8988T (cell line): ENCODE measurements around the gene ELP6.

Experiments
- DNase-seq: peaks from one replicate; pipeline ENCODE4 v3.0.0; 2011

Gene ELP6, protein sequence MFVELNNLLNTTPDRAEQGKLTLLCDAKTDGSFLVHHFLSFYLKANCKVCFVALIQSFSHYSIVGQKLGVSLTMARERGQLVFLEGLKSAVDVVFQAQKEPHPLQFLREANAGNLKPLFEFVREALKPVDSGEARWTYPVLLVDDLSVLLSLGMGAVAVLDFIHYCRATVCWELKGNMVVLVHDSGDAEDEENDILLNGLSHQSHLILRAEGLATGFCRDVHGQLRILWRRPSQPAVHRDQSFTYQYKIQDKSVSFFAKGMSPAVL

DNA sequence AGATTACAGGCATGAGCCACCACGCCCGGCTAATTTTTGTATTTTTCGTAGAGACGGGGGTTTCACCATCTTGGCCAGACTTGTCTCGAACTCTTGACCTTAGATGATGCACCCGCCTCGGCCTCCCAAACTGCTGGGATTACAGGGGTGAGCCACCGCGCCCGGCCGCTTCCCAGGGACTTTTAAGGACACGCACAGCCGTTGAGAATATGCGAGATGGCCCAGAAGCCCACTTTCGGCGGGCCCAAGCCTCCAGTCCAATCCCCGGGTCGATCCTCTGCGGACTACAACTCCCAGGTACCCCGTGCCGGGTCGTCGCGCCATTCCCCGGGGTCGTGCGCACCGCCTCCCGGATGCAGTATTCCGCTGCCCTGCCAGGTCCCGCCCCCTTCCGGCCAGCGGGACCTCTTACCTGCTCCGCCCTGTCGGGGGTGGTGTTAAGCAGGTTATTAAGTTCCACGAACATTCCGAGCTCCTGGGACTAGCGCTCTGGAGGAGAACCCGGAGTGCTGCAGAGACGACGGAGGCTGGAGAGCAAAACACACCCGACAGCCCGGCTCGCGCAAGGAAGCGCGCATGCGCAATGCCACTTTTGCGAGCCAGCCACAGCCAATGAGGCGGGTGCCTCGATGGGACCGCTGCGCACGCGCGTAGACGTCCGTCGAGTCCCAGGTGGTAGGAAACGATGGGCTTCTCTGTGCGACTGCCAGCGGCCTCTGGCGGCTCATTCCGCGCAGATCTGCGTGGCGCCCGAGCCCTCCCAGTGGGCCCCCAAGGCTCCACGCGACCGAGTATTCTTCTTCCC is at the start of gene ELP6:
ELP6 (minus strand) TSS at position 588 of the 805 bp plus-strand sequence; CDS start at position 466, 122 bp downstream.
- peak; percentile 84 for DNase-seq

DNA sequence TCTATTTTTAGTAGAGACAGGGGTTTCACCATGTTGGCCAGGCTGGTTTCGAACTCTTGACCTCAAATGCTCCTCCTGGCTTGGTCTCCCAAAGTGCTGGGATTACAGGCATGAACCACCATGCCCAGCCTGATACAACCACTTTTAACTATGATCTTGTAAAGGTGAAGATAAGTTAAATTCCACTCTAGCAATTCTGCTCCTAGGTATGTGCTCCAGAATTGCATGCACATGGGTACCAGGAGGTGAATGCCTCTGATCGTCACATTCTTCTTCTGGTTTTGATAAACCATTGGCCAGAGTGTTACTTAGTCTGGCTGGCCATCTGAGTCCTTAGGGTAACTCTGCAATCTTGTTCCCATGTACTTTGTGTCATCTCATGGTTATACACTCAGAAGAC is 42.8 kb upstream of the ELP6 start:
- DNase-seq = no peak

DNA sequence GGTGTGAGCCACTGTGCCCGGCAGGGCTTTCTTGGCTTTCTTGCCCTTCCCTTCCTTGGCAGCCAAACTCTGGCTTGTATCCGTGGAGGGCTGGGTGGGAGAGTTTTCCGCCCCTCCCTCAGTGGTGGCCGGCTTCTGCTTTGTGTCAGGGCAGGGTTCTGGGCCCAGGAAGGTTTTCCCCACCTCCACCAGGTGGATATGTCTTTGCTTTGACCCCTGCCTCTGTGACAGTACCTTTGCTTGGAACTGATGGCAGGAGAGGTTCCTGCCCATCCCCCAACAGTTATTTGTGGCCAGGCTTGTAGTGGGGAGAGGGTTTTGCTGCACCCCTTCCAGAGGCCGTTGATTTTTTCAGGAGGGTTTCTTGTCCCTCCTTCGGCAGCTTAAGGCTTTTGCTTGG is 40.8 kb upstream of the ELP6 start:
- DNase-seq = no peak

DNA sequence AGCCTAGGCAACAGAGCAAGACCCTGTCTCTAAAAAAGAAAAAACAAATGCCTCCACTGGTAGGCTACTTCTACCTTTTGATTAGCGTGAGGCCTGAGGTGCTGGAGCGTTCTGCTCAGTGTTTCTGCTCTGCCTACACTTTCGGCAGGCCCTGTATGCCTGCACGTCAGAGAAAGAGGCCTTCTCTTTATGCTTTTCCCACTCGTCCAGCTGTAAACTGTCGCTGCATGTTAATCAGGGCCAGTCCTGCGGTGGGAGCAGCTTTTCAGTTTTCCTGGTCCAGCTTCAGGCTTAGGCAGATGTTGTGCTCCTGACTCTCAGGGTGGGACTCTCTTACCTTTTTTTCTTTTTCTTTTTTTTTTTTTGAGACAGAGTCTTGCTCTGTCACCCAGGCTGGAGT is 39.9 kb upstream of the ELP6 start:
- DNase-seq = no peak

DNA sequence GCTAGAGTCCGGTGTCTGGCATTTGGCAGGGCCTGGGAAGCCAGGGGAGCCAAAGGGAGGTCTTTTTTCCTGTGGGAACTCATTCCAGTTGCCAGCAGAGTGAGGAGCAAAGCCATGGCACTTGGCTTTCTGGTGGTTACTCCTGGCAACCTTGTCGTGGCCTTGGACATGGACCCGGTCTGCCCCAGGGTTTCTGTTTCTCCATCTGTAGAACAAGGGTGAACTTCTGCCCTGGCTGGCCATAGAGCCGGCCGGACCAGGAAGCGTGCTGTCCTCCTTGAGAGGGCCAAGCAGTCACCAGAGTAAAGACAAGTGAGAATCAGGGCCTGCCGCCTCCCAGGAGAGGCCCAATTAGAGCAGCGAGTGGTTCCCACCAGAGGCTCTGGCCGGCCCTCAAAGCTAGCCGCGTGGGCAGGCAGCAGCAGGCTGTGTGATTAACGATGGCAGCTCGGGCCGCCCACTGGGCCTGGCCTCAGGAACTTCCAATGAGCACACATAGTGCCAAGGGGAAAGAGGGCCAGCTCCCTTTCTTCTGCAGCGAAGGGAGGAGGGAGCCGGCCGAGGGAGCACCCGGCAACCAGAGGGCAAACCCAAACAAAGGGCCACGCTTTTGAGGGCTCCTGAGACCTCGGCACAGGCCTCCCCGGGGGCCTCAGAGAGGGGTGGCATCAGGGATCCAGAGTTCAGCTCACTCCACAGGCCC is 29.1 kb upstream of the ELP6 start:
- DNase-seq = no peak

DNA sequence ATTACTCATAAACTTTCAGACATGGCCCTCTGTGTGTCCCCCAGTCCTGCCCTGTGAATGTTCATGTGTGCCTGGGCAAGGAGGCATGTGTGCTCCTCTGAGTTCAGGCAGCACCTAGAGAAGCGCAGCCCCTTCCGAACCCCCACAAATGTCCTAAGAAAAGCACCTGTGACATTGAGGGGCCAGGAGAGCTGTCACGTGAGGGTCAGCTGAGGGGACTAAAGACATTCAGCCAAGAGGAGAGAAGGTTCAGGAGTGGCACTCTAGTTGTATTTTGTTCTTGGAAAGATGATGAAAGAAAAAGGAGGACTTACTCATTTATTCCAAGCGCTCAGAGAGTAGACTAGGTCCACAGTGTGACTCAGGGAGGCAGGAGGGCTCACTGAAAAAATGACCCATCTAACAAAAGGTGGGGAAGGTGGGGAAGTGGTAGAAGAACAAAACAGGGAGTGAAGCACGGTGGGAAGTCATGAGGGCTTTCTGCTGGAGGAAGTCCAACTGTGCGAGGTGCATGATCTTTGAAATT is 28.1 kb upstream of the ELP6 start:
- no peak for DNase-seq

DNA sequence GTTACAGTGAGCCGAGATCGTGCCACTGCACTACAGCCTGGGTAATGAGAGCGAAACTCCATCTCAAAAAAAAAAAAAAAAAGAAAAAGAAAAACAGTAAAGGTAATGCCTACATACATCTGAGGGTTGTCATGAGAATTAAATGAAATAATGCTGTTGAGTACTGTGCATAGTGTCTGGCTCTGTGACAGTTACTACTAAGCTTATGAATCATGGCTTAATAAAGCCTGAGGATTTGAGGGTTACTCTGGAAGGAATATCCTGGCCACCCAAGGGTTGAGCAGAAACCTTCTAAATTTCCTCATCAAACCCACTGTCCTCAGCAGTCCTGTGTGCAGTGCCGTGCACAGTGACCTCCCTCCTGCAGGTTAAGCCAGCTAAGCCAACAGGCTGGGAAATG is 26.8 kb upstream of the ELP6 start:
- DNase-seq = no peak

DNA sequence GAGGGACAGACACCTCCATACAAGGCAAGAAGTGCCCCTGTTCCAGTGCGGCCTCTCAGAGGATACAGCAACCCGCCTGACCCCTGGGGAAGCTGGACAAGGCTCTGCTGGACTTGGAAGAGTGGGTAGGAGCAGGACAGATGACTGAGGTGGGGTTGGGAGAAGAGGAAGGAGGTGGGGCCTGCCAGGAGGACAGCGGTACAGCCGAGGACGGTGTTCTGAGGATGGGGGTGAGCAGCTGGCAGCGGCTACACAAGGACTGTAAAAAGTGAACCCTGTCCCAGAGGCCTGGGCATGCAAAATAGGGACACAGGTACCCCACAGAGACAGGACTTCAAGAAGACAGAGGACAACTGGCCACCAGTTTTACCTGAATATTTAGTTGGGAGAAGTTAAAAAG is 23.5 kb upstream of the ELP6 start:
- DNase-seq = no peak

DNA sequence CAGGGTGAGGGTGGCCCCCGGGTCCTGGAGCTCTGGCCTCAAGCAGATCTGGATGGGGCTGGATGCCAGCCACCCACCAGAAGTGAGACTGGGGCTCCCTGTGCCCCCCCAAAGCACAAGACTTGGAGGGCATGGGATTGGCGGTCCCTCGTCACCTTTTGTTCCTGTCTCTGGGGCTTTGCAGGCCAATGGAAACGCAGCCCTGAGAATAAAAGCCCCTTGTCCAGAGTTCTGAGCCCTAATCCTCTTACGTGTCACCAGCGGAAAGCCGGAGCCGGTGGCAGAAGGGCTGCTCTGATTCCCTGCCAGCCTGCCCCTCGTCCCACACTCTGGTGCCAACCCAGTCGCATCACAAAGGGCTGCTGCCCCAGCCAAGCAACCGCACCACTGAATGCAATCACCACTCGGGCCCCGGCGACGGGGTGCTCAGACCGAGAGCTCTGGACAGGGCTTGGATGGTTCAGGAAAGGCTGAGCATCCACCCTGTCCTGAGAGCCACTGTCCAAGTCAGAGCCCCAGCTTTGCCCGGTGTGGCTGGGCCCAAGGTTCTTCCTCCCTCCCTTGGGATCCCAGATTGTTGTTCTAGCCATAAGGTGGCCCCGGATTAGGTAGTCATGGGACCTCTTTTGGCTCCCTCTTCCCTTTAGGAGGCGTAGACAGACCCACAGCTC is 22.8 kb upstream of the ELP6 start:
- DNase-seq = no peak

DNA sequence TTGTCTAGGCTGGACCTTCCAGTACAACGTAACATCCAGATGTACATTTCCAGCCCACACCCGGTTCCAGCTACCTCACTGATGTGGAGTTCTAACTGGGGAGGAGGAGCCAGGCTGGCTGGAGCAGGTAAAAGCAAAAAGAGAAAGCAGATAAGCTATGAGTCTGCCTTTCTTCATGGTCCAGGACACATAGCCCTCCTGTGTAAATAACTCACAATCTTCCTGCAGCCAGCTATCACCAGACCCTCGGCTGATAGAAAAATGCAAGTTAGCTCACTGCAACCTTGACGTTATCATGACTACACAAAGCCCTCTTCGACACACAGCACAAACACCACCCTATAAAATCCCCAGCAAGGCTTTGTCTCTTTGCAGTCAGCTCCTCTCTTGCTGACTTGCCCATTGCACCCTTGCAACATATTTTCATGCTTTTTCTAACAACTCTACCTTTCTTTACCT is 20.5 kb upstream of the ELP6 start:
- no peak for DNase-seq

DNA sequence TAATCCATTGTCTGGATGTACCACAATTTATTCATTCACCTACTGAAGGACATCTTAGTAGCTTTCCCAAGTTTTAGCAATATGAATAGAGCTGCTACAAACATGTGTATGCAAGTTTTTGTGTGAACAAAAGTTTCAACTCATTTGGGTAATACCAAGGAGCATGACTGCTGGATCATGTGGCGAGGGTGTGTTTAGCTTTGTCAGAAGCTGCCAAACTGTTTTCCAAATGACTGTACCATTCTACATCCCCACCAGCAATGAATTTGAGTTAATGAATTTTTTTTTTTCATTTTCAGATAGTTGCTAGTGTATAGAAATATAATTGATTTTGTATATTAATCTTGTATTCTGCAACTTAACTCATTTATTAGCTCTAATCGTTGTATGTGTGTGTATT is 20.0 kb upstream of the ELP6 start:
- no peak for DNase-seq

DNA sequence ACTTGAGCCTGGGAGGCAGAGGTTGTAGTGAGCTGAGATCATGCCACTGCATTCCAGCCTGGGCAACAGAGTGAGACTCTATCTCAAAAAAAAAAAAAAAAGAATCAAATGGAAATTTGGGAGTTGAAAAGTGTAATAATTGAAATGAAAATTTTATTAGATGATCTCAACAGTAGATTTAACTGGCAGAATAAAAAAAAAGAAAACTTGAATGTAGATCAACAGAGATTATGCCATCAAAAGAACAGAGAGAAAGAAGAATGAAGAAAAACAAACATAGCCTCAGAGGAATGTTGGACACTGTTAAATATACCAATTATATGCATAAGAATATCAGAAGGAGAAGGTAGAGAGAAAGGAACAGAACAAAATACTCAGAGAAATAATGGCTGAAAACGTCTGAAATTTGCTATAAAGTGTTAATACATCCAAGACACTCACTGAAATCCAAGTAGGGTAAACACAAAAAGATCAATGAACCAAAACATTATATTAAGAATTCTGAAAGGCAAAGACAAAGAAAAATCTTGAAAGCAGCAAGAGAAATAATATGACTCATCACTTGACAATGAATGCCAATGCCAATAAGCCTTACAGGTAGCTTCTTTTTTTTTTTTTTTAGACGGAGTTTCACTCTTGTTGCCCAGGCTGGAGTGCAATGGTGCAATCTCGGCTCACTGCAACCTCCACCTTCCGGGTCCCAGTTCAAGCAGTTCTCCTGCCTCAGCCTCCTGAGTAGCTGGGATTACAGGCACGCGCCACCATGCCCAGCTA is 14.6 kb upstream of the ELP6 start:
- DNase-seq = no peak

DNA sequence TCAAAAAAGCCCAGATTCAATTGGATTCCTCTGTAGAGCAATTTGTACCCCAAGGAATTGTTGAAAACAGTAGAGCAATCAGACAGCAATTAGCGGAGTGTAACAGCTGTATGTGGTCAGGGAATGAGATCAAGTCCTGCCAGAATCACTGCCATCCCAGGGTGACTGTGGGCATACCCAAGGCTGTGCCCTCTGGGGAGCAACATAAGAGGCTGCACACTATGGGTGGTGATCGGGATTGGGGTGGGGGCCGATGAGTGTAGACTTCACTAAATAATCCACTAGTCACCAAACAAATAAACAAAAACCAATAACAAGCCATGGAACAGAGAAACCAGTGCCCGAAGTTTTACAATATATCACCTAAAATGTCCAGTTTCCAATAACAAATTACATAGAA is 12.1 kb upstream of the ELP6 start:
- no peak for DNase-seq

DNA sequence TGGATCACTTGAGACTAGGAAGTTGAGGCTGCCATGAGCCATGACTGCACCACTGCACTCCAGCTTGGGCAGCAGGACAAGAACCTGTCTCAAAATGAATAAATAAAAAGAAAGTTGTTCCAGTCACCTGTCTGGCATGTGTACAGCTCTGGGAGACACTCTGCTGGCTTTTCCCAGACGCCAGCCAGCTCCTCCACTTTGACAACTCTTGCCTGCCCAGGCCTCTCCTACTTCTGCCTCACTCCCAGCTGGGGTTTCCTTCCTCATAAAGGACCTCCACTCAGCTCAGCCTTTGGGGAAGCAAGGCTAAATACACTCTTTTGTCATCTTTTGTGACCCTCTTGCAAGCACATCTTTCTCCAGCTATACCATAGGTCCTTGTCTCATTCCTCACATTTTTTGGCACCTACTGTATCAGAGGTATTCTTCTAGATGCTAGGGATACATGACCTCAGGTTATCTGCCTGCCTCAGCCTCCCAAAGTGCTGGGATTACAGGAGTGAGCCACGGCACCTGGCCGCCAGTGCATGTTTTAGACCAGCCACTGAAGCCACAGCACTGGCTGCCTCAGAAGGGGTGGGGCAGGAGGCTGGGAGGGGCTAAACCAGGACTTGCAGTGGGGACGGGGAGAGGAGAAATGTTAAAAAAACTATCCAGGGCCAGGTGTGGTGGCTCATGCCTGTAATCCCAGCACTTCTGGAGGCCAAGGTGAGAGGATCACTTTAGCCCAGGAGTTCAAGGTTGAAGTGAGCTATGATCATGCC is 10.0 kb upstream of the ELP6 start:
- no peak for DNase-seq

DNA sequence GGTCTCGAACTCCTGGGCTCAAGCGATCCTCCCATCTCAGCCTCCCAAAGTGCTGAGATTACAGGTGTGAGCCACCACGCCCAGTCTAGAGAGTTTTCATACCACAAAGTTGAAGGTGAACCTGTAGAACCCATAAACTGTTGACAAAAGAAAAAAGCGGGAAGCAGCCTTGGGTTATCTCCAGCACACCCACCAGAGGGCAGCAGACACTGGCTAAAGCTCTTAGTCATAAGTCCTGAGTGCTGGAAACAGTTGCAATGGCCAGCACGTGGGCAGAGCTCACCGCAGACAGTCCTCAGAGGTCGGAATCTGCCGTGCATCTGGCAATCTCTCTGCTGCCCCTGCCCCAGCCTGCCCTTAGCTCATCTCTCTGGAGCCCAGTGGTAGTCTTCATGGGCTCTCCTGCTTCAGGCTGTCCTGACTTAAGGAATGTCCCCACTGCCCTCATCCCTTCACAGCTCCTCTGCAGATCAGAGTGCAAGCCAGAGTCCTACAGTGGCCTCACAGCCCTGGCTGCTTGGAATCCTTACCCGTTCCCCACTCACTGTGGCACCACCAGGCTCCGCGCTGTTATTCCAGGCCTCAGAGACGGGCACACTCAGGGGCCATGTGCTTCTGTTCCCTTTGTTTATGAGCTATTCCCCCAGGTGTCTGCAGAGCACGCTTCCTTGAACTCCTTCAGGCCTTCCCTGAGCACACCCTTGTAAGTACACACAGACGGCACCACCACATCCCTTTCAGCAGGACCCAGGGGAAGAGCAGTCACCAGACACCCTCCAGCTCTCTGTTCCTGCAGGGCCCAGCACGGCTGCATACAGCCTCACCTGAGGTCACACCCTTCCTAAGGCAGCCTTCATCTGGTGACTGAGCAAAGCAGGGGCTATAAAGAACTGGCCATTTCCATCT is 8.8 kb upstream of the ELP6 start:
- peak; percentile 71 for DNase-seq

DNA sequence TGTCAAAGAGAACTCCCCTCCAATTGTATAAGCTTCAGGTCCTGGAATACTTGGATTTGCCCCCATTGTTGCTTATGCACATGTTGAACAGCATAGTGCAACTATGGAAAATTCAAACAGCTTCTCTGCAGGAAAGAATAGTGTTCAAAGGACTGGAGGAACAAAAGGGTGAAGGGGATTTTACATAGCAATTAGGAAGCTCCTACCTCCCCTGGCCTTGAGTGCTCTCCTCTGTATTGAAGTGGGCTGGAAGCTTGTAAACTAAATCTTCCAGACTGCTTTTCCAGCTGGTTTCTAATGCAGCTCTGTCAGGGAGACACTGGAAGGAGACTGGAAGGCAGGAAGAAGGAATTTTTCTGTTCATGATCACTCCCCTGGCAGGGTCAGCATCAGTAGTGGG is 7.2 kb upstream of the ELP6 start:
- no peak for DNase-seq

DNA sequence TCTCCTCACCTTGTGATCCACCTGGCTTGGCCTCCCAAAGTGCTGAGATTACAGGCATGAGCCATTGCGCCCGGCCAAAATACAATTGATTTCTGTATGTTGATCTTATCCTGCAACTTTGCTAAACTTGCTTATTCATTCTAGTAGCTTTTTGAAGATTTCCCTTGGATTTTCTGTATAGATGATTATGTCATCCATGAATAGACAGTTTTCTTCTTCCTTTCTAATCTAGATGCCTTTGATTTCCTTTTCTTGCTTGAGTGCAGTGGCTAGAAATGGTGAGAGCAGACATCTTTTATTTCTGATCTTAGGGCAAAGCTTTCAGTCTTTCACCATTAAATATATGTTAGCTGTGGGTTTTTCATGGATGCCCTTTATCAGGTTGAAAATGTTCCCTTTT is 4.4 kb upstream of the ELP6 start:
- no peak for DNase-seq

DNA sequence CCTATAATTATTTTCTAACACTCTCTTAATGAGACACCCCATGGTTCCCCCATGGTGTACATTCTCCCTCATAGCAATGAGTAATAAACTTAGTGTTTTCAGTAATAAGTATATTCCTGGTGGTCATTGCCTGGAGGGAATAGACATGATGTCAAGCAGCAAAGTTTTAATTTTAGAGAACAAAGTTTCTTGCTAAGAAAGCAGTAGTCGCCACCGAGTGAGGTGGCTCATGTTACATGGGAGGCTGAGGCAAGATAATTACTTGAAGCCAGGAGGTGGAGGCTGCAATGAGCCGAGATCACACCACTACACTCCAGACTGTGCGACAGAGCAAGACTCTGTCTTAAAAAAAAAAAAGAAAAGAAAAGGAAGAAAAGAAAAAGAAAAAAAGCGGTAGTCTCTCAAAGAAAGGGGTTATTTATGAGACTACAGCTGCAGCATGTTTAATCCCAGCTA is 2.4 kb upstream of the ELP6 start:
- DNase-seq = no peak

DNA sequence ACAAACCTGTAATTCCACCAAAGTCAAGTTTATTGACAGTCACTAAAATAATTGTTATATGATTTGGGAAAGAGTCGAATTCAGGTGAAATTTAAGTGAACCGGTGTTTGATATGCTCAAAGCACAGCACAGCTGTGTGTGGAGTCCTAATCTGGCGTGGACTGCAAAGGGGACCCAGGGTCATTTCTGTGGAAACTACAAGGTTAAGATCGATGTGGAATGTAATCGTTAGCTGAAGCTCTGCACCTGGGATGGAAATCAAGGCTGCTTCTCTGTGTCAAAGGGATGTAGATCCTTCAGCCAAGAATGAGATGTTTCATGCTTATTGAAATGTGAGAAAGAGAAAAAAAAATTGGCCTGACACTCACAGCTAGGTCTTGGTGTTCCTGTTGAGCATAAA is 1.6 kb upstream of the ELP6 start:
- DNase-seq = no peak

DNA sequence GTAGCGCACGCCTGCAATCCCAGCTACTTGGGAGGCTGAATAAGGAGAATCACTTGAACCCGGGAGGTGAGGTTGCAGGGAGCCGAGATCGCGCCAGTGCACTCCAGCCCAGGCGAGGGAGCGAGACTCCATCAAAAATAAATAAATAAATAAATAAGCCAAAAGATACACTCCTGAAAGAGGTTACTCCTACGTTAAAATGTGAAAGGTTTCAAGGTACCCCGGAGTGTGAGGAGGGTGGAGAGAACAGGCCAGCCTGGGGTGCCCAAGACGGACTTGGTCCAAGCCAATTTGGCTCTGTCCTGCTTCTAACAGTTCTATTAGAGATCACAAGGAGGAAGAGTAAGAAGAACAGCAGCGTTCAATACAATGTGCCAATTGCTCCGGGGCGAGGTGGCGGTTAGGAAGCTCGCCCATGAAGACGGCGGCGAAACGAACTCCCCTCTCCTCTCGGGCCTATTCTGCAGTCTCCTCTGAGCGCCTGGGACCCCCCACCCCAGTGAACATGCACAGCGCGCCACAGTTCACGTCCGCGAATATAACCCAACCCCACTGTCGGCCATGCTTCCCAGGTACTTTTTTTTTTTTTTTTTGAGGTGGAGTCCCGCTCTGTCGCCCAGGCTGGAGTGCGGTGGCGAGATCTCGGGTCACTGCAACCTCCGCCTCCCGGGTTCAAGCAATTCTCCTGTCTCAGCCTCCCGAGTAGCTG is 942 bp downstream of the ELP6 start:
- DNase-seq = no peak
